Stimulated activated naive CD8-positive, alpha-beta T cell treated with anti-CD3 and anti-CD28 coated beads, Interleukin-15, Interleukin-2, amounts not matched to agents 100 ng/mL and 50 ng/mL, for 24 hours (primary cell): ENCODE data around the gene ENO2.

Source experiments
- H3K27ac Mint-ChIP-seq: one replicate; pipeline ENCODE4 v1.8.0; 2021; ENCODE audit warnings: mild to moderate bottlenecking, mixed read lengths
- H3K27me3 Mint-ChIP-seq: one replicate; pipeline ENCODE4 v1.8.0; 2021; ENCODE audit warnings: mixed read lengths
- H3K36me3 Mint-ChIP-seq: one replicate; pipeline ENCODE4 v1.8.0; 2021; ENCODE audit warnings: low read depth, mixed read lengths
- H3K4me1 Mint-ChIP-seq: one replicate; pipeline ENCODE4 v1.8.0; 2021; ENCODE audit warnings: low read depth, mixed read lengths
- H3K4me3 Mint-ChIP-seq: one replicate; pipeline ENCODE4 v1.8.0; 2021; ENCODE audit warnings: mild to moderate bottlenecking, mixed read lengths
- H3K9me3 Mint-ChIP-seq: one replicate; pipeline ENCODE4 v1.8.0; 2021; ENCODE audit warnings: mixed read lengths

The ENO2 gene

GRCh38 chr12:6944381-6945186, 30.2 kb downstream of the ENO2 start:
- Mint-ChIP-seq H3K27me3 (peaks cover 4% of the 10 kb centered on the region), H3K27ac (peak overlapping the region; percentile 99), H3K9me3 (no peaks in the 10 kb centered on the region), H3K4me3 (peak overlapping the region; percentile 98), H3K4me1 (peaks cover 71% of the 10 kb centered on the region), H3K36me3 (peaks cover 26% of the 10 kb centered on the region)

DNA sequence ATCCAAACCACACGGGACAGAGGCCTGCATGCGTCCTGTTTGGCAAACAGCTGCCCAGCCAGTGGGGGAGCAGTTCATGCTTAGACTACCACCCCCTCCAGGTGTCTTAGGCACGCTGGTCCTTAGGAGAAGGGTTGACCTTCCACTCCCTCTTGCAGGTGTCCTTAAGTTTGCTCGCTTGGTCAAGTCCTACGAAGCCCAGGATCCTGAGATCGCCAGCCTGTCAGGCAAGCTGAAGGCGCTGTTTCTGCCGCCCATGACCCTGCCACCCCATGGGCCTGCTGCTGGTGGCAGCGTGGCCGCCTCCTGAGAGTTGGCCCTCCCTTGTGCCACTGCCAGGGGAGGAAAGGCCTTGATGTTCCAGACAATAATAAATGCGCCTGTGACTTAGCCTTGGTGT, 31.2 kb downstream of the ENO2 start:
- Mint-ChIP-seq H3K27ac (peak overlapping the region; percentile 99), H3K4me1 (peaks cover 81% of the 10 kb centered on the region), H3K4me3 (peak overlapping the region; percentile 98), H3K27me3 (peaks cover 4% of the 10 kb centered on the region), H3K9me3 (no peaks in the 10 kb centered on the region), H3K36me3 (peaks cover 23% of the 10 kb centered on the region)

DNA sequence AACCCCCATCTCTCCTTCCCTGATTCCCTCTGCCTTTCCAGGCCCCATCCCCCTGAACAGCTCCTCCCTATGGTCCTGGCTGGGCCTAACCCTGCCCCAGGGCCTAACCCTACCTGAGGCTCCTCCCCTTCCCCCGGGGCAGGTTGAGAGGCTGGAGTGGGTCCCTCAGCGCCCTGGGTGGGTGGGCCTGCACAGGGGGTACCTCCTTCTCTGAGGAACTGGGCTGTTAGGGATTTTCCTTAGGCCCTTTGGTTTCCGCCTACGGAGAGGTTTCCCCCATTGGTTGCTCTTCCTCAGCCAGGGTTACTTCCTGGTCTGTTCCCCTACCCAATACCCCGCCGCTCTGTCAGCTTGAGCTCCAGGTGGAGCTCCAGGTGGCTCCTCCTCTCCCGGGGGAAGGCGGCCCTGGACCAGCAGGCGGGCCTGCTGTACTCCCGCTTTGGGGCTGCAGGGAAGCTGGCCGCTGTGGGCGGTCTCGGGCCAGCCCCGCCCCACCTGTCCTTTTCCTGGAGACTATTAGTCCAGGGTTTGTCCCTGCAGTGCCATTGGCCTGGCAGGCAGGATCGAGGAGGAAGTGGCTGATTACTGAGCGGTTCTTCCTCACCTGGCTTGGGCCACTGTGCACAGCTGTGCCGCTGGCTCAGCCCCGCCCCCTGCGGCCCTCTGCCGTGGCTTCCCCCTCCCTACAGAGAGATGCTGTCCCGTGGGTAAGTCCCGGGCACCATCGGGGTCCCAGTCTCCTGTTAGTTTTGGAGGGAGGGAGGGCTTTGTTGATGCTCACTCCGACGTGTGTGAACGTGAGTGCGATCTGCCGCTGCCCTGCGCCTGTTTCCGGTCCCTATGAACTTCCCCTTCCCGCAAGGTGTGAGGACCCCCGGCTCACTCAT, 31.9 kb downstream of the ENO2 start:
- H3K4me1 Mint-ChIP-seq: peaks cover 86% of the 10 kb centered on the region
- H3K36me3 Mint-ChIP-seq: peaks cover 23% of the 10 kb centered on the region
- H3K27me3 Mint-ChIP-seq: peaks cover 4% of the 10 kb centered on the region
- H3K9me3 Mint-ChIP-seq: no peaks in the 10 kb centered on the region
- H3K4me3 Mint-ChIP-seq: peak overlapping the region; percentile 98
- peak overlapping the region; percentile 99 for H3K27ac Mint-ChIP-seq

DNA sequence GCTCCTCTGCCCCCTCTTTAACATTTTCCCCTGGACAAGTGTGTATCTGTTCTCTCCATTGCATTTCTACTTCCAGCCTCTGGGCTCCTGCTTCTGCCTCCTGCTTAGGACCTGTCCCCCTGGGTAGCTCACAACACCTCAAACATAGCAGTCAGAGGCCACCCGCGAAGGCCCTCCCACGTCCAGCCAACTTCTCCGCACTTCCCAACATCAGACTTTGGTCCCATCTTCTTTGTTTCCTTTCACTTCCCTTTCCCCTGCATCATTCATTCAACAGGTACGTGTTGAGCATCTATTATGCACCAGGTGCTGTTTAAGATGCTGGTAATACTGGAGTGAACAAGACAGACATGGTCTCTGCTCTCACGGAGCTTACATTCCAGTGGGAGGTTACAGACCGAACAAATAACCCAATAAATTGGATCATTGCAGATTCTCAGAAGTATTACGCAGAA, 32.6 kb downstream of the ENO2 start:
- H3K4me1 Mint-ChIP-seq: peaks cover 86% of the 10 kb centered on the region
- H3K36me3 Mint-ChIP-seq: peaks cover 23% of the 10 kb centered on the region
- peak overlapping the region; percentile 98 for H3K4me3 Mint-ChIP-seq
- H3K27ac Mint-ChIP-seq: peak overlapping the region; percentile 99
- no peaks in the 10 kb centered on the region for H3K9me3 Mint-ChIP-seq
- peaks cover 4% of the 10 kb centered on the region for H3K27me3 Mint-ChIP-seq

DNA sequence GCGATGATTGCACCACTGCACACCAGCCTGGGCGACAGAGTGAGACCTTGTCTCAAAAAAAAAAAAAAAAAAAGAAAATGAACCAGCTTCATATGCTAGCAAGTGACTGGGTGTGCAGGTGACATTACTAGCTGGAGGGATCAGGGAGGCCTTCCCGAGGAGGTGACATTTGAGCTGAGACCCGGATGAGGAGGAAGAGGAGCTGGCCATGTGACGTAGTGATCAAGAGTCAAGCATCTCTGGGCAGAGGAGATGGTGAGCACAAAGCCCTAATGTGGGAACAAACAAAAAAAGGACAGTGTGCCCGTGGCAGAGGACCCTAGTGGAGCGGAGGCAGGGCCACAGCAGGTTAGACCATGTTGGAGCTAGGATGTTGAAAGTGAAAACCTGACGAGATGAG, 33.2 kb downstream of the ENO2 start:
- Mint-ChIP-seq H3K27me3 (peaks cover 4% of the 10 kb centered on the region), H3K4me1 (peaks cover 80% of the 10 kb centered on the region)

DNA sequence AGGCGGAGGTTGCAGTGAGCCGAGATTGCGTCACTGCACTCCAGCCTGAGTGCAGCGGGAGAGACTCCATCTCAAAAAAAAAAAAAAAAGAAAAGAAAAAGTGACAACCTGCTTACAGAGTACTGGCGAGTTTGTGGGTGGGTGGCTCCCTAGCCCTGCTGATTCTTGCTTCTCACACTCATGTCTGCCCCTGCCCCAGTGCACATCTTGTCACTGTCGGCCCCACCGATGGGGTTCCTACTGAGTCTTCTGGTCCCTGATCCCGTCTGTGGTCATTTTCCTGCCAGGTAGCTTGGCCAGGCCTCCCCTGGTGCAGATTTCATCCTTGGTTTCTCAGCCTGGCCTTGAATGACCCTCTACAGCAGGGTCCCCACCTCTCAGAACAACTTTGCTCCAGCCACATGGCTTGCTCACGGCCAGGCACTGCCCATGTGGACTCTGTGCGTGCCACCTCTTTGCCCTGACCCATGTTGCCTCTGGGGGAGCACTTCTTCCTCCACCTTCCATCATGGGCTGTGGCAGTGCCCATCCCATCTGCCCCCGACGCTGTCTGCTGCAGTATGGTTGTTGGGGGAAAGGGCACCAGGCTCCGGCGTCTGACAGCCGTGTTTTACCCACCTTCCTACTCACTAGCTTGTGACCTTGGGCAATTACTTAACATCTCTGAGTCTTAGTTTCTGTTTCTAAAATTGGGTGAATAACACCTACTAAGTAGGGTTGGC, 34.7 kb downstream of the ENO2 start:
- H3K27ac Mint-ChIP-seq: peak overlapping the region; percentile 99
- H3K9me3 Mint-ChIP-seq: no peaks in the 10 kb centered on the region
- peak overlapping the region; percentile 66 for H3K4me3 Mint-ChIP-seq
- peaks cover 80% of the 10 kb centered on the region for H3K4me1 Mint-ChIP-seq
- H3K27me3 Mint-ChIP-seq: no peaks in the 10 kb centered on the region
- peaks cover 38% of the 10 kb centered on the region for H3K36me3 Mint-ChIP-seq

More for the DNA sequence above, 33.2 kb downstream of the ENO2 start:
- Mint-ChIP-seq H3K27ac (peak overlapping the region; percentile 85), H3K36me3 (peaks cover 28% of the 10 kb centered on the region), H3K4me3 (peak overlapping the region; percentile 98), H3K9me3 (no peaks in the 10 kb centered on the region)

GRCh38 chr12:6950401-6950801, 36.0 kb downstream of the ENO2 start:
- peak overlapping the region; percentile 98 for H3K4me3 Mint-ChIP-seq
- no peaks in the 10 kb centered on the region for H3K27me3 Mint-ChIP-seq
- H3K36me3 Mint-ChIP-seq: peaks cover 46% of the 10 kb centered on the region
- H3K27ac Mint-ChIP-seq: peak overlapping the region; percentile 99
- H3K4me1 Mint-ChIP-seq: peaks cover 81% of the 10 kb centered on the region
- no peaks in the 10 kb centered on the region for H3K9me3 Mint-ChIP-seq

DNA sequence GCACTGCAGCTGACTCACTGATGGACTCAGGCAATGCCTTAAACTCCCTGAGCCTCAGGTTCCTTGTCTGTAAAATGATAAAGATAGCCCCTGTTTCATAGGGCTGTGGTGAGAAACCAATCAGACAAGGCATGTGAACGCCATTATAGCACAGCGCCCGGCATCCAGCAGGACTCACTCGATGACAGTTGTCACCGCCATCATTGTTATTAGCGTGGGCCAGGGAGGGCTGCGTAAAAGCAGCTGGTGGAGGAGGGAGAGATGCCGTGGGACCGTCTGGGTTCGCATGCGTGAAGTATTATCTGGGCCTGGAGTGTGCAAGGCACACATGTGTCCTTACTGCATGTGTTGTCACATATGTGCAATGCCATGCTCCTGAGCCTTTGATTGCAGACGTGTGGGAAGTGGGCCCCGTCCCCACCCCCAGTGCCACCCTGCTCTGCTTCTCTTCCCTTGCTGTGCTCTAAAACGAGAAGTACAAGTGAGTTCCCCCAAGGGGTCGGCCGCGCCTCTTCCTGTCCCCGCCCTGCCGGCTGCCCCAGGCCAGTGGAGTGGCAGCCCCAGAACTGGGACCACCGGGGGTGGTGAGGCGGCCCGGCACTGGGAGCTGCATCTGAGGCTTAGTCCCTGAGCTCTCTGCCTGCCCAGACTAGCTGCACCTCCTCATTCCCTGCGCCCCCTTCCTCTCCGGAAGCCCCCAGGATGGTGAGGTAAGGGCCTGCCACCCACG, 36.6 kb downstream of the ENO2 start, which contains the start of gene PTPN6:
PTPN6 (plus strand) TSS at position 546 of the 730 bp plus-strand sequence; CDS start at position 703, 157 bp downstream.
- Mint-ChIP-seq H3K27me3 (no peaks in the 10 kb centered on the region), H3K9me3 (no peaks in the 10 kb centered on the region), H3K4me1 (peaks cover 81% of the 10 kb centered on the region), H3K4me3 (peak within 1 kb of the TSS; percentile 98), H3K27ac (peak within 1 kb of the TSS; percentile 99), H3K36me3 (peaks cover 46% of the 10 kb centered on the region)

- no peaks in the 10 kb centered on the region for H3K27me3 Mint-ChIP-seq
- H3K4me3 Mint-ChIP-seq: peak overlapping the region; percentile 98
- peak overlapping the region; percentile 99 for H3K27ac Mint-ChIP-seq
- H3K4me1 Mint-ChIP-seq: peaks cover 81% of the 10 kb centered on the region
- H3K36me3 Mint-ChIP-seq: peaks cover 50% of the 10 kb centered on the region
- no peaks in the 10 kb centered on the region for H3K9me3 Mint-ChIP-seq
These were observed 37.3 kb downstream of the ENO2 start for GRCh38 chr12:6951551-6952120.

DNA sequence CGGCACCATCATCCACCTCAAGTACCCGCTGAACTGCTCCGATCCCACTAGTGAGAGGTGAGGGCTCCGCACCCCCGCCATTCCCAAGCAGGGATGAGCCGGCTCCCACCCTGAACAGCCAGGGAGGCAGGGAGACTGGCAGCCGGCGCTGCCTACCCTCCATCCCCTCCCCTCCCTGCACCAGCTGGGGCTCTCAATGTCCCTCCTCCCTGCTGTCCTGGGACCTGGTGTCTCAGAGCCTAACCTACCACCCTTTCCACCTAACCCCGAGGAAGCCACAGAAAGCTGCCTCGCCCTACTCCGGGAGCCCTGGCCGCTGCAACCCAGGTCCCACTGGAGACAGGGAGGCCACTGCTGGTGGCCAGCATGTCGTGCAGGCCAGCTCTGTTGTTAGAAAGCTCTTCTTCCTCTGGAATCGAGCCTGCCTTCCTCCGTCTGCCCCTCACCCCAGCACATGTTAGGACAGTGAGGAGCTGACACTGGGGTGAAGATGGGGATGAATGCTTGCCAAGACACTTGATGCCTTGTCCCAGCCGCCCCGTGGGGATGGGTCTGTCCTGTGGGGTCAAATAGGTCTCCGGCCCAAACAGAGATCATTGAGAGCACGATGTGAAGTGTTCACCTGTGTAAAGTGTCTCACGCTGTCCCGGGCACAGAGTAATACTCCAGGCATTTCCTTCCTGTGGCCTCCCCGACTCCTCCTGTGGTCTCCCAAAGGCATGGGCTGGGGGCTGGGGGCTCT, 37.9 kb downstream of the ENO2 start:
- peaks cover 56% of the 10 kb centered on the region for H3K36me3 Mint-ChIP-seq
- H3K9me3 Mint-ChIP-seq: no peaks in the 10 kb centered on the region
- peaks cover 81% of the 10 kb centered on the region for H3K4me1 Mint-ChIP-seq
- peak overlapping the region; percentile 98 for H3K4me3 Mint-ChIP-seq
- H3K27me3 Mint-ChIP-seq: no peaks in the 10 kb centered on the region
- H3K27ac Mint-ChIP-seq: peak overlapping the region; percentile 99

- peak overlapping the region; percentile 98 for H3K4me3 Mint-ChIP-seq
- no peaks in the 10 kb centered on the region for H3K9me3 Mint-ChIP-seq
- peaks cover 58% of the 10 kb centered on the region for H3K36me3 Mint-ChIP-seq
- peak overlapping the region; percentile 99 for H3K27ac Mint-ChIP-seq
- peaks cover 81% of the 10 kb centered on the region for H3K4me1 Mint-ChIP-seq
- no peaks in the 10 kb centered on the region for H3K27me3 Mint-ChIP-seq
These were observed 38.6 kb downstream of the ENO2 start for GRCh38 chr12:6952863-6953441.

DNA sequence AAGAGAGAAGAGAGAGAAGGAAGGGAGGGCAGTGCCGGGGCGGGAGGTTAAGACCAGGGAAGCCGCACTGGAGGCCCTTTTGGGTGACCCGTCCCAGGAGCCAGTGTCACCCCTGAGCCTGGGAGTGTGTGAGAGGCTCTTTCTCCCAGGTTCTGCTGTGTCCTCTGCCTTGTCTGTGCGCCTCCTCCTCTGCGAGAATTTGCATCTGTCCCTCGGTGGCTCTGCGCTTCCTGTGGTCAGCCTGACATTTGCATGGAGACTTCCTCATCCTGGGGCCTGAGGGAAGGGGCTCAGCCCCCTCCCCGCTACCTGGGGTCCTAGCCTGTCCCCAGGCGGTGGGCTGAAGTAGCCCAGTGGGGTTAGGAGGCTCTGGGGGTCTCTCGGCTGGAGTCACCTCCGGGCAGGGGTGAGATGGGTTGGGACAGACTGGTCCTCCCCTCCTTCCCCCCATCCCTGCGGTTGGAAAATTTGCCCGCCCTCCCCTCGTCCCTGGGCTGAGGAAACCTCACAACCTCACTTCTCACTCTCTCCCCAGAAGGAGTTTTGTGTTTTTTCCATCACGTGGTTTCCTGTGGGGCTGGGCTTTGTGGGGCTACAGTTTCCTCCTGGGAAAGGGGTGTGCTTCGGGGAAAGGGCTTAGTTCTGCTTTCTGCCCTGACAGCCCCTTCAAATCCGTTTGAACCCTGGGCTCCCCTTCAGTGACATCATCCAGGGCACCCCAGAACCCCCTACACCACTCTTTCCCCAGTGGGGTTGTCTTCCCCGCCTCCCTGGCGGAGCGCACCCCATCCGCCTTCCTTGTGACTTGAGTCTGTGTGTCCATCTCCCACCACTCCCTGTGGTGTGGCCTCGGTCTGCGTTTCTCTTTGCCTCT, 39.3 kb downstream of the ENO2 start:
- peaks cover 81% of the 10 kb centered on the region for H3K4me1 Mint-ChIP-seq
- peak overlapping the region; percentile 99 for H3K27ac Mint-ChIP-seq
- no peaks in the 10 kb centered on the region for H3K27me3 Mint-ChIP-seq
- peaks cover 65% of the 10 kb centered on the region for H3K36me3 Mint-ChIP-seq
- peak overlapping the region; percentile 98 for H3K4me3 Mint-ChIP-seq
- no peaks in the 10 kb centered on the region for H3K9me3 Mint-ChIP-seq
